ENCODE measurements around the gene SOWAHD.
"Not testable (repeated sequence)": the region's sequence is repeated elsewhere in the genome, so short reads cannot be mapped to it uniquely, and the experiment has no call there.

DNA sequence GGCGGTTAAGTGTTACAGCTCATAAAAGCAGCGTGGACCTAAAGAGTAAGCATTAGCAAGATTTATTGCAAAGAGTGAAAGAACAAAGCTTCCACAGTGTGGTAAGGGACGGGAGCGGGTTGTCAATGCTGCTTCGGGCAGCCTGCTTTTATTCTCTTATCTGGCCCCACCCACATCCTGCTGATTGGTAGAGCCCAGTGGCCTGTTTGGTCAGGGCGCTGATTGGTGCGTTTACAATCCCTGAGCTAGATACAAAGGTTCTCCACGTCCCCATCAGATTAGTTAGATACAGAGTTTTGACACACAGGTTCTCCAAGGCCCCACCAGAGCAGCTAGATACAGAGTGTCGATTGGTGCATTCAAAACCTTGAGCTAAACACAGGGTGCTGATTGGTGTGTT, 8.3 kb upstream of the SOWAHD start:
- not testable (repeated sequence) for TF ChIP-seq CTCF, POLR2A (IDR thresholded peaks at IDR 0.05)

Data from body of pancreas (tissue), 4 donors.